OCI-M2 (cell line): Measurements from ENCODE around the gene SLIT3.
"Not testable (repeated sequence)": the region's sequence is repeated elsewhere in the genome, so short reads cannot be mapped to it uniquely, and the experiment has no call there.

Experiments used
- DNase-seq: peaks from one replicate; lab custom pipeline; 2025; ENCODE audit not compliant: unreplicated experiment; lab: John Stamatoyannopoulos, UW

SLIT3 gene

DNA sequence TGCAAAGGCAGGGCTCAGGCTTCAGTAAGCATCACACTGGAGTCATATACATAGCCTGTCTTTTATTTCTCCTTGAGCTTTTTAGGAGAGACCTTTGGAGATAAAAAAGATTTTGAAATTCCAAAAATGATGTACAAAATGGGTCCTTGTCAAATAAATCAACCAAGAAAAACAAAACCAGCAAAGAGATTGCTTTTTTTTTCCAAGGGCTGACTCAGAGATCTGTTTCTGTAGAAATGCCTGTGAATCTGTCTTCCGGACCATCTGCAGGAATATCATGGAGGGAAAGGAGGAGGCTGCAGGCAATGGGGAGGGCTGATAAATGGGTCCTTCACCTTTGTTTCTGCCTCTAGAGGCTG is 77.4 kb downstream of the SLIT3 start:
- no peak for DNase-seq

DNA sequence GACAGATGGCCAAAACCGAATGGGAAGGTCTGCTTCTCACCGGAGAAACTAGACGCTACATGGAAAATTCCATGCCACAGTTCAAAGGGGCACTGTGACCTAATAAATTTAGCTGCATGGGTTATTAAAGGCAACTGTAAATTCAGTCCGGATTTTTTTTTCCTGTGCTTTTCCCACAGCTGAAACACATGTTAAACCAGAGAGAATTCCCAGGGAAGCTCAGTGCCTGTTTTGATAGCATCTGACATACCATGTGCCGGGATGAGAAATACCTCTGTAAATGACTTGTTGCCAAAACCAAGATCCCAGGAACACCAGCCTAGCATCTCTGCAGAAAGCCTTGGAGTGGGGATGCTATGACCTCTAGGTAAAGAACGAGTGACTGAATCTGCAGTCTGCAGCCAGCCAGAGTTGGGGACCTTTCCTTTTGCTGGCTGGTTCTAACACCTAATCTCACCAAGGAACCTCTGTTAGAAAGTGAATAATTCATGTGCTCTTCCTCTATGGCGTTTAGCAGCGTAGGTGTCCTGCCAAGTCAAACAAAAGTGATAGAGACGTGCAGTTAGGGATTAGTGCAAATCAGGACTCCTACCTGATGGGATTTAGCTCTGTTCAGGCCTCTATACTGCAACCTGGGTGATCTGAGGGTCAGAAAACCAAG is 77.9 kb downstream of the SLIT3 start:
- no peak for DNase-seq

DNA sequence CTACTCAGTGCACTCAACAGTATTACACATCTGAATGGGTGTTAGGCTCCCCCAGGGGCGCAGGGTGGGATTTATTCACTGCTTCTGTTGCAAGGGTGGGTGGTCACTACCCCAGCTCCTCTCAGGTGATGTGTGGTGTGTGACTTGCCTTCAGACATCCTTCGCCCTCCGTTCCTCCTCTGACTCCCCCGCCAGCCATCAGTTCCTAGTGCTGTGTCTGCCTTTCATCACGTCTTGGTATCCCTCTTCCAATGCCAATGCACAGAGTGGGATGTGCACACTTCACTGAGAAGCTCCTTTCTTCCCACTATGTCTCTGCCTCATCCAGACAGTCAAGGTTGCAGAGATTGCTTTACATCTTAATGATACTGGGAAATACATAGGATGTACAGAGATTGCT is 79.4 kb downstream of the SLIT3 start:
- no peak for DNase-seq

GRCh38 chr5:169219961-169220360 is 81.0 kb downstream of the SLIT3 start:
- no peak for DNase-seq

DNA sequence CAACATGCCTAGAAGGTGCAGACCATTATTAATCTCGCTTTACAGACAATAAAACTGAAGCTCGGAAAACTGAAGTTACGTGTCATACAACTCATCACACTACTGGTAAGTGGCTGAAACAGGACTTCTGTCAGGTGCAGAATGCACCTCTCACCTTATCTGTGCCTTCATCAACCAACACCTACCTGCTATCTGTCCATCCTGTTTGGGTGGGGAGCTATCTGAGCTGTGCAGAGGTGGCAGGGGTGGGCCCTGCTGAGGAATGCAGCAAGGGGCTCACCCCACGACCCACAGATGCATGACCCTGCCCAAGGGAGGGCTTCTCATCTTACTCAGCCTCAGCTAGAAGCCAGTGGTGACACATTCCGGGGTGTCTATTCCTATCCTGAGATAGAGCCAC is 81.6 kb downstream of the SLIT3 start:
- DNase-seq = no peak

DNA sequence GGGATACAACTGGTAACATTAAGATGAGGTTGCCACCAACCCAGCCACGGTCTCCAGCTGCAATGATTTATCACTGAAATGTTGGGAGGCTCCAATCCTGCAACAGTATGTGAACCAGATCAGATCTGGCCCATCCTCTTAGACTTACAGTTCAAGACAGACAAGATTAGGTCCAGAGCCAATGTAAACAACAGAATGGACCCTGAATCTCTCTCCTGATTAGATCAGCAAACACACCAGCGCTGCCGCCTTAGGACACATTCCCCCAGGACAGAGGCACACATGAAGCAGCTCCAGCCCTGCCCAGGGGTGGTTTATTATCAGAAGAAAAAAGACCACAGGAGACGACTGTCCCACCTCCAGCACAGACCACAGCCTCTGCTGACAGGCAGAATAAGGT is 82.1 kb downstream of the SLIT3 start:
- no peak for DNase-seq

DNA sequence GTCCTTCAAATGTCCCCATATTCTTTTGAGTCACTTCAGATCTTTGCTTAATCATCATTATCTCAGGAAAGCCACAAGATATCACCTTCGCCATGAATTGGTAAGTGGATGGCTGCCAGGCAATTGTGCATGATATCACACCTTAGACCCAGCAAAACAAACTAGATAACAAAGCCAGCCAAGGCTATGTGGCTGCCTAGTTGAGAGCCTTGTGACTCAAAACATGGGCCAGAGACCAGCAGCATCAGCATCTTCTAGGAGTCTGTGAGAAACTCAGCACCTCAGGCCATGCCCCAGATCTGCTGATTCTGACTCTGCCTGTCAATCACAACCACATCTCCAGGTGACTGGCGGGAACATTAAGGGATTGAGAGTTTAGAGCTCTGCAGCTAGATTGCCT is 82.8 kb downstream of the SLIT3 start:
- DNase-seq = no peak

- no peak for DNase-seq
Measured at GRCh38 chr5:169216866-169217265, 84.1 kb downstream of the SLIT3 start.

DNA sequence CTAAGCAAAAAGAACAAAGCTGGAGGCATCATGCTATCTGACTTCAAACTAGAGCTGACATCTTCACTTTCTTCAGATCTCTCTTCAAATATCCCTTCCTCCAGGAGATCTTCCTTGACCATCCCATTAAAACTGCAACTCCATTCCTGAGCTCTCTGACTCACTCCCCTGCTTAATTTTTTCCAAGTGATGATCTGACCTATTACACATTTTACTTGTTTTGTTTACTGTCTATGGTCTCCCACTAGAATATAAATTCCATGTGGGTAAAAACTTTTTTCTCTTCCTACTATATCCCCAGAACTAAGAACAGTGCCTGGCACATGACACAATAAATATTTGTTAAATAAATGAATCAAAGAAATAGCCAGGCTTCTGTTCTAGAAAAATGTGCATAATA is 87.5 kb downstream of the SLIT3 start:
- DNase-seq = no peak

DNA sequence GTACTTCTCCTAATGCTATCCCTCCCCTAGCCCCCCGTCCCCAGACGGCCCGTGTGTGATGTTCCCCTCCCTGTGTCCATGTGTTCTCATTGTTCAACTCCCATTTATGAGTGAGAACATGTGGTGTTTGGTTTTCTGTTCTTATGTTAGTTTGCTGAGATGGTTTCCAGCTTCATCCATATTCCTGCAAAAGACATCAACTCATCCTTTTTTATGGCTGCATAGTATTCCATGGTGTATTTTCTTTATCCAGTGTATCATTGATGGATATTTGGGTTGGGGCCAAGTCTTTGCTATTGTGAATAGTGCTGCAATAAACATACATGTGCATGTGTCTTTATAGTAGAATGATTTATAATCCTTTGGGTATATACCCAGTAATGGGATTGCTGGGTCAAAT is 89.2 kb downstream of the SLIT3 start:
- not testable (repeated sequence) for DNase-seq

GRCh38 chr5:169204788-169205400 is 96.0 kb downstream of the SLIT3 start:
- DNase-seq = no peak

GRCh38 chr5:169202969-169203368 is 98.0 kb downstream of the SLIT3 start:
- no peak for DNase-seq

- DNase-seq = no peak
Measured at GRCh38 chr5:169201597-169201996, 99.3 kb downstream of the SLIT3 start.

- no peak for DNase-seq
Measured at GRCh38 chr5:169200125-169200778, 100.7 kb downstream of the SLIT3 start.

DNA sequence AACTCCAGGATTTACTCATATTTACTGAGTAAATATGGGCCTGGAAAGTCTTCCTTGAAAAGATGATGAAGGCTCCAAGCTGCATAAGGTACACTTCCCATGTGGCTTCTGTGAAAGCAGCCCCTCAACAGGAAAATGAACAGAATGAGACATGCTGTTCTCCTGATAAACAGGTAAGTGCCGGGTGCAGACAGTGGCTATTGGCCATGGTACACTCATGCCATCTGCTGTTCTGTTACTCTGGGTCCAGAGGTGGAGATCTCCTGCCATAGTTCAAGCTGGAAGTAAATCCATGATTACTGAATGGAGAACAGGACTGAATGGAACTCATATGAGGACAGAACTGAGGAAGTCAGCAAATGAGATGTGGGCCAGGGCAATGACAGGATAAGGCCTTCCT is 103.6 kb downstream of the SLIT3 start:
- no peak for DNase-seq

DNA sequence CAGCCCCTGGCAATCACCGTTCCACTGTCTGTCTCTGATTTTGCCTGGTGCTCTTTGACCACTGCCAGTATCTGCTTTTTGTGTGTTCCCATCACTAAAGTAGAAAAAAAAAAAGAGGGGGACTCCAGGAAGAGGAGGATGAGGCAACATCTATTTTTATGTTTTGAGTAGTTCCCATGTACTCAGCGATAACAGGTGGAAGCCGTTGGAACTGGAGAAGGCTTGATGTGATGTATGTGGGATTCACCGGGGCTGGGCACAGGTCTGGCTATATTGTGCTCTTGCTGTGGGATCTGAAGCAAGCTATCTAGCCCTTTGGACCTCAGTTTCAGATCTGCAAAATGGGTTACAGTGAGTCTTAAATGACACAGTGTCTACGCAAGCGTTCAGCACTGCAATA is 104.9 kb downstream of the SLIT3 start:
- DNase-seq = no peak

DNA sequence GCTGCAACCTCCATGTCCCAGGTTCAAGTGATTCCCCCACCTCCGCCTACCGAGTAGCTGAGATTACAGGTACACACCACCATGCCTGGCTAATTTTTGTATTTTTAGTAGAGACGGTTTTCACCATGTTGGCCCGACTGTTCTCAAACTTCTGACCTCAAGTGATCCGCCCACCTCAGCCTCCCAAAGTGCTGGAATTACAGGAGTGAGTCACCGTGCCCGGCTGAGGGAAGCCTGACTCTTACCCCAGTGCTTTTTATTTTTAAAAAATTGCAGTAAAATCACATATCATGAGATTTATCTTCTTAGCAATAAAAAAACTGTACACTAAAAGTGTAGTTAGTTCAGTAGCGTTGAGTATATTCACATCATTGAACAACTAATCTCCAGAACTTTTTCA is 105.3 kb downstream of the SLIT3 start:
- no peak for DNase-seq

GRCh38 chr5:169192536-169192935 is 108.4 kb downstream of the SLIT3 start:
- DNase-seq = no peak

DNA sequence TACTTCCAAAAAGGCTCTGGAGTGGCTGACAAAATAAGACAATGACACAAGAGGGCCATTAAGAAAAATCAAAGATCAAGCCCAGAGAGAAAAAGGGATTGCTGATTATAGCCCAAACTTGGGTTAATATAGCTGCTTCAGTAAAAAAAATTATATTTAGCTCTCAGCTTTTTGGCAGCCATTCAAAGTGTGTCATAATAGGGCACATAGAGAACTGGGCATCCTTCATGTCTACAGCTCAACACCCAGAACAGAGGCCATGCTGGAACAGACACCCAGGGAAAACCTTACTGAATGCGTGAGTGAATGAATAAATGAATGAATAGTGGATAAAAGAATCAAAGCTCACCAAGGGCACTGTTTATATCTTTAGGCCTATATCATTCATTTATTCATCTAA is 110.1 kb downstream of the SLIT3 start:
- DNase-seq = no peak

- no peak for DNase-seq
Measured at GRCh38 chr5:169185626-169186025, 115.3 kb downstream of the SLIT3 start.

DNA sequence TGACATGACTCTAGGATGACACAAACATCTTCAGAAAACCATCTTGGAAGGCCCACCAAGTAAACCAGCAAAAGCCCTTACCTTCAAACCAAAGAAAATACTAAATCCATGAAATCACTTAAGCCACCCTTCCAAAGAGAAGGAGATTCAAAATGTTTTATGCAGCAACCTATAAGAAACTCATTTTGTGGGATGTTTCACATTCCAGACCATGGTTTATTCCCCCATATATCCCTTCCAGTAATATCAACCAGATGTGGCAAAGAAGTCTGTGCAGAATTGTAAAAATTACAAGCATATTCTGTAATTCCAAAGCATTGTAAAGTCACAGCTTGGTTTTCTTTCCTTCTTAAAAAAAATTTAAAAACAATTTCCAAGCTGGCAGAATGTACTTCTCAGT is 117.4 kb downstream of the SLIT3 start:
- no peak for DNase-seq

GRCh38 chr5:169182797-169183196 is 118.1 kb downstream of the SLIT3 start:
- DNase-seq = no peak

GRCh38 chr5:169181814-169182213 is 119.1 kb downstream of the SLIT3 start:
- no peak for DNase-seq
